GM21367 (cell line): ENCODE results near the gene PCARE.

ENCODE experiments used
- ATAC-seq: cut with Tn5 transposase; IDR thresholded peaks from one replicate; pipeline ENCODE4 v1.9.1; 2021; ENCODE audit not compliant: unreplicated experiment

The PCARE gene

DNA sequence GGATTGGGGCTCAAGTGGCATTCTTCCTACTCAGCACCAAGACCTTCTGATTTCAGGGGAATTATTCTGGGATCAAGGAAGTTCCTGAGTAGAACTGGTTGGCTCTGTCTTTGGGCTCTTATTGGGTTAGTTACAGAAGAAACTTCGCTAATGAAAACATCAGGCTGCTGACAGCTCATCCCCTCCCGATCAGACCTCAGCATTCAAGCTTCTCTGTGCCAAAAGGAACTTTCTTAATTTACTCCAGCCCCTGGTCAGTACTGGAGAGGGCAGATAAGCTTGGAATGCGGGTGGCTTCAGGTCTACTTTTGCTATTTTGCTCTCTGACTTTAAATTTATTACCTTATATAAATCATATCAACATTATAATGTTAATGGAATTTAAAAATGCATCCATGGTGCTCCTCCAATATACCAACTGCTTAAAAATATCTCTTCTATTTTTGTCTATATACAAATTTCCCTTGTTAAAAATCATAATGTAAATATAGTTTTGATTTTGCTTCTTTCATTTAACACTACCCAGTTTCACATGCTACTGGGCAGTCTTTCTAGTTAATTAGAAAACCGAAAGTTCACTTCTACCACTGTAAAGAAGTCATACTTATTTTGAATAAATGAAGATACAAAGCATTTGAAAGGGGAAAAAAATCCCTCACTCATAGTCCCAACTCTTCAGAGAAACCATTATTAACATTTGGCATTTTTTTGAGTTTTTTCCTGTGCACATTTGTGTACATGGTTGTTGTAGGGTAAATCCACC, 34.4 kb downstream of the PCARE start:
- peak; percentile 53 for ATAC-seq

GRCh38 chr2:29035016-29035745, 39.1 kb downstream of the PCARE start:
- ATAC-seq, result no peak

GRCh38 chr2:29033656-29034055, 40.7 kb downstream of the PCARE start:
- no peak for ATAC-seq

GRCh38 chr2:29033172-29033571, 41.2 kb downstream of the PCARE start:
- no peak for ATAC-seq

- ATAC-seq, result no peak
Observed at GRCh38 chr2:29032189-29032588, 42.1 kb downstream of the PCARE start.

DNA sequence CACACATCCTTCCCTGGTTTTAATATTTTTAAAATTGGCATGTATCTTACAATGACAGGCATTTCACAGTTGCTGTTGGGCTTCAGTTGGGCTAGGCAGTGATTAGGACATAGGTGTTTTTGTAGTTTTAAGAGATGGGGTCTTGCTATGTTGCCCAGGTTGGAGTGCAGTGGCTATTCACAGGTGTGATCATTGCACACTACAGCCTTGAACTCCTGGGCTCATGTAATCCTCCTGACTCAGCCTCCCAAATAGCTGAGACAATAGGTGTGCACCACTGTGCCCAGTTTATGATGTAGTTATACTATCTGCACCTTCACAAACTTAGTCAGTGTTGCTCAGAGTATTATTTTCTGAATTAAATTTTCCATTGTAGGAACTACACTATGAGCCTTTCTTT, 43.3 kb downstream of the PCARE start:
- no peak for ATAC-seq

DNA sequence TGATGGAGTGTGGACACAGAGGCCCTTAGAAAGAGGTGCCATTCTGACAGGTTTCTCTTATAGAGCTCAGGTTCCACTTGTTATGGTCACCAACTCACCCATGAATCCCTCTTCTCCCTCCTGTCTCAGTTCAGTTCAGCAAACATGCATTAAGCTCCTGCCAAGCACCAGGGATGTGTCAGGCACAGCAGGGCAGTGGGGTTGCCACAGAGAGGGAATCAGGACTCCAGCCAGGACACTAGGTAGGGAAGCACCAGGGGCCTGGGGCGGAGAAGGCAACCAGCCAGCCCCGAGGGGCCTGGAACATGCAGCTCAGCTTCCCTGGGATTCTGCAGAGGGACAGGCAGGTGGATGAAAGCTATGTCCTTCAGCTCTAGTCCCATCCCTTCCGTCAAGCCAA, 48.6 kb downstream of the PCARE start:
- ATAC-seq, result no peak

- no peak for ATAC-seq
Observed at GRCh38 chr2:29024882-29025430, 49.4 kb downstream of the PCARE start.

DNA sequence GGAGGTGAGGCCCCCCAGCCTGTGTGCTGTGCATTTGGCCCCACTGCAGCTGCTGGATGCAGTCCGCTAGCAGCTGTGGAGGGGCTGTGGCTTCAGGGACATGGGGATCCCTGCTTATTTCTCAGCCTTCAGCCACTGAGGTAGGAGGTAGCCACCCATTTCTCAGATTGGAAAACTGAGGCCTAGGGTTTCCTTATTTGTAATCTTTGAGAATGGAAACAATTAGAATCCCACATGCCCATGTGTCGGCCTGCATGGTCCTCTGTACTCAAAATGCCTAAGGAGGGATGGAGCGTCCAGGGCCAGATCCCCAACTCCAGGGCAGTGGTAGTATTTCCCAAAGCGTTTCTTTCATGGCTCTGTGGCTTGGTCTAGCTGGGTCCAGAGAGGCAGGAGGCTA, 51.1 kb downstream of the PCARE start:
- ATAC-seq, result no peak

DNA sequence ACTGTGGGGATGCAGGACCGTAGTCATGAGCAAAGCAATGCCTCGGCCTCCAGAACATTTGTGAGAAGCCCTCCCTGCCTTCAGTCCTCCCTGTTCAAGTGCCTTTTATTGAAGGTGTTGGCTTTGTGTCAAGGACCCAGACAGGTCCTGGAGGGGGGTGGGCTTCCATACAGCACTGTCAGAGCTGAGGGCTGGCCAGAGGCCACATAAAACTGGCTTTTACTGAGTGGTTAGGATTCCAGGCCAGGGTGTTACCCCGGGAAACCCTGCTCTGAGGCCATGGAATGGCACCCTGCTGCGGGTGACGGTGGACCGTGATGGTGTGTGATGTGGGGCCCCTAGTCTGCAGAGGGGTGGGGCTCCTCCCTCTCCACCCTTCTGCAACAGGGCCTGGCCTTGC, 51.6 kb downstream of the PCARE start:
- no peak for ATAC-seq

GRCh38 chr2:29021886-29022285, 52.4 kb downstream of the PCARE start:
- no peak for ATAC-seq

- no peak for ATAC-seq
Observed at GRCh38 chr2:29017716-29018435, 56.4 kb downstream of the PCARE start.

GRCh38 chr2:29016504-29016903, 57.8 kb downstream of the PCARE start:
- no peak for ATAC-seq

GRCh38 chr2:29015701-29016470, 58.4 kb downstream of the PCARE start:
- no peak for ATAC-seq

DNA sequence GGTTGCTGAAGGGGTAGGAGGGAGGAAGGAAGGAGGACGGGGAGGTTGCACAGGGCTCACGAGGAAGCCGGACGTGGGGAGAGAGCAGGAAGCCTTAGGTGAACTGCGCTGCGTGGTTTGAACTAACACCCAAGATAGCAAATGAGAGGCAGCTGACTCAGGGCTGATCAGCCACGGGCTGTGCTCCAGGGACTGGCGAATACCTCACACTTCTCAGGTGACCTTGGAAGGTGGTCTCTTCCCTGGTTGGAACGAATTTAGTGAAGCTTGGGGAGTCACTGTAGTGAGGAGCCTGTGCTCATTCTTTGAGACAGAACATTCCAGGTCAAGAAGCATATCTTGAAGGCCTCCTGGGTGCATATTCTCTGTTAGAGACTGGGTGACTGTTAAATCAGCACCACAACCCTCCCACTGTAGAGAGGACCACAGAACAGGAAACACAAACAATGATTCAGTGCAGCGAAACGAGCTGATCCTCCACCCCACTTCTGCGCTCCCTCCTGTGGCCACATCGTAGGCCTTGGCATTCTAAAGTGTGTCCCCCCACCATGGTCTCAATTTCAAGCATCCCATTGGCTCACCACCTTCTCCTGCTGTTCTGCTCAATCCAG, 59.4 kb downstream of the PCARE start:
- peak; percentile 48 for ATAC-seq

DNA sequence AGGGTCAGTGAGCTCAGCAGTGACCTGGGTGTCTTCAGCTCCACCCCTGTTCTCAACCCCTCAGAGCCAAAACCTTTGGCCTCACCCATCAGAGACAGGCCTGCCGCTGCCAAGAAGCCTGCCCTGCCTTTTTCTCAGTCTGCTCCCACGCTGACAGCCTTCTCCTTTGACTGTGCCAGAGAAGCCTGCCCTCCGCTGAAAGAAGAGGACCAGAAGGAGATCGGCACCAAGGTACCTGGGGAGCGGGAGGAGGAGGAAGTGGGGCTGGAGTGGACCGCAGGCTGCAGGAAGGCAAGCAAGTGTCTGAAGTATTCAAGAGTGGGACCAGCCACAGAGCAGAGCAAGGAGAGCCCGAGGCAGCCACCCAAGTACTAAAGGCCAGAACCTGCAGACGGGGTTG, 60.0 kb downstream of the PCARE start:
- peak; percentile 3 for ATAC-seq

- no peak for ATAC-seq
Observed at GRCh38 chr2:29013057-29013780, 61.1 kb downstream of the PCARE start.

- no peak for ATAC-seq
Observed at GRCh38 chr2:29012211-29012681, 62.1 kb downstream of the PCARE start.
